Non-pigmented ciliary epithelial cell (primary cell): ENCODE data around the gene UBE2D2.

Source experiments
- DNase-seq: peaks from one replicate; pipeline ENCODE4 v3.0.0-alpha.2; 2010; ENCODE audit warnings: low read depth

The UBE2D2 gene

GRCh38 chr5:139648205-139649081 lies 87.3 kb downstream of the UBE2D2 start, which contains the start of gene CXXC5:
Gene CXXC5 (plus strand): TSS chr5:139648349. CDS start chr5:139680524, 32,175 bp downstream.
- DNase-seq, result no peak

GRCh38 chr5:139649082-139649991 lies 88.2 kb downstream of the UBE2D2 start:
- DNase-seq, result no peak

GRCh38 chr5:139650031-139650688 lies 89.0 kb downstream of the UBE2D2 start:
- no peak for DNase-seq

GRCh38 chr5:139650689-139651042 lies 89.5 kb downstream of the UBE2D2 start:
- DNase-seq, result no peak

- DNase-seq, result no peak
Observed at GRCh38 chr5:139651043-139651834, 90.1 kb downstream of the UBE2D2 start.

GRCh38 chr5:139651853-139652787 lies 91.0 kb downstream of the UBE2D2 start:
- DNase-seq, result peak; percentile 79

GRCh38 chr5:139652788-139653241 lies 91.7 kb downstream of the UBE2D2 start:
- DNase-seq, result no peak

GRCh38 chr5:139653616-139654015 lies 92.5 kb downstream of the UBE2D2 start:
- no peak for DNase-seq

- DNase-seq, result no peak
Observed at GRCh38 chr5:139654464-139654863, 93.3 kb downstream of the UBE2D2 start.

GRCh38 chr5:139654871-139655491 lies 93.8 kb downstream of the UBE2D2 start:
- DNase-seq, result no peak

- no peak for DNase-seq
Observed at GRCh38 chr5:139655727-139656271, 94.7 kb downstream of the UBE2D2 start.

- DNase-seq, result no peak
Observed at GRCh38 chr5:139657363-139658321, 96.5 kb downstream of the UBE2D2 start.

- no peak for DNase-seq
Observed at GRCh38 chr5:139658501-139658927, 97.4 kb downstream of the UBE2D2 start.

GRCh38 chr5:139658928-139659667 lies 98.0 kb downstream of the UBE2D2 start:
- DNase-seq, result no peak

GRCh38 chr5:139659695-139660101 lies 98.6 kb downstream of the UBE2D2 start:
- no peak for DNase-seq

- no peak for DNase-seq
Observed at GRCh38 chr5:139660105-139660922, 99.2 kb downstream of the UBE2D2 start.
